PC-9 (cell line): ENCODE measurements around the gene SDR39U1. TPM values are rescaled to one million over a fixed set of nuclear protein-coding genes. Genes with fewer than 3 reads are reported as not detected.

ENCODE experiments used
- BruUV-seq: library from RNA; stranded (reverse); fragments of 400-500 nt; replicated peaks from 2 replicates; lab custom pipeline; 2021; lab: Mats Ljungman, UMichigan
- CTCF ChIA-PET: fragments of 300-600 bp; sonication (Branson Sonifier 250); formaldehyde crosslinking; loops from one replicate; lab custom pipeline; 2022; ENCODE audit warnings: antibody characterized with exemption; lab: Charles Lee
- POLR2A ChIA-PET: fragments of 300-600 bp; sonication (Branson Sonifier 250); formaldehyde crosslinking; loops from one replicate; lab custom pipeline; 2022; ENCODE audit warnings: antibody characterized with exemption; ENCODE audit not compliant: unreplicated experiment; lab: Charles Lee
- DNase-seq, 2 experiments: peaks; one replicate each; pipeline versions ENCODE4 v3.0.0 to v3.0.0-alpha.2; 2015 to 2022; ENCODE audit warnings: mixed read lengths in 1 of 2
- H2AFZ ChIP-seq: fragments of 200-600 bp; sonication (generic); 2 replicates; pipeline ENCODE4 v1.8.1; 2017; ENCODE audit warnings: antibody characterized with exemption
- H3F3A ChIP-seq: fragments of 200-600 bp; sonication (generic); 2 replicates; pipeline ENCODE4 v1.8.1; 2017; ENCODE audit warnings: antibody characterized with exemption, mild to moderate bottlenecking, low read depth; ENCODE audit not compliant: insufficient read depth
- H3K27ac ChIP-seq: fragments of 200-600 bp; sonication (generic); 2 replicates; pipeline ENCODE4 v1.6.1; 2016; ENCODE audit warnings: mixed run types
- H3K27me3 ChIP-seq: fragments of 200-600 bp; sonication (generic); 2 replicates; pipeline ENCODE4 v1.6.1; 2016; ENCODE audit warnings: low read depth, mixed run types; ENCODE audit not compliant: insufficient read depth
- H3K36me3 ChIP-seq: fragments of 200-600 bp; sonication (generic); 2 replicates; pipeline ENCODE4 v1.6.1; 2016; ENCODE audit warnings: low read depth, mixed run types
- H3K4me1 ChIP-seq: fragments of 200-600 bp; sonication (generic); replicated peaks from 2 replicates; pipeline ENCODE4 v1.6.1; 2016; ENCODE audit warnings: mixed run types; ENCODE audit not compliant: insufficient read depth
- H3K4me2 ChIP-seq: fragments of 200-600 bp; sonication (generic); 2 replicates; pipeline ENCODE4 v1.6.1; 2017; ENCODE audit warnings: mixed run types
- H3K4me3 ChIP-seq: fragments of 200-600 bp; sonication (generic); 2 replicates; pipeline ENCODE4 v1.6.1; 2016; ENCODE audit warnings: mixed run types
- H3K79me2 ChIP-seq: fragments of 200-600 bp; sonication (generic); 2 replicates; pipeline ENCODE4 v1.6.1; 2017; ENCODE audit warnings: low read depth, mixed run types
- H3K9me2 ChIP-seq: fragments of 200-600 bp; sonication (generic); 2 replicates; pipeline ENCODE4 v1.8.1; 2017; ENCODE audit warnings: mild to moderate bottlenecking; ENCODE audit not compliant: insufficient read depth
- H3K9me3 ChIP-seq: fragments of 200-600 bp; sonication (generic); 2 replicates; pipeline ENCODE4 v1.8.1; 2016; ENCODE audit warnings: low read depth; ENCODE audit not compliant: insufficient read depth
- H4K20me1 ChIP-seq: fragments of 200-600 bp; sonication (generic); 2 replicates; pipeline ENCODE4 v1.8.1; 2017; ENCODE audit not compliant: insufficient read depth
- EZH2 ChIP-seq: fragments of 200-600 bp; sonication (generic); IDR thresholded peaks from 2 replicates; pipeline ENCODE4 v1.8.0; 2017; ENCODE audit warnings: antibody characterized with exemption, low read depth
- intact Hi-C: fragments of 100-400 bp; cut with micrococcal nuclease; formaldehyde crosslinking; loops from one replicate; pipeline ENCODE4 v1.10.0; 2022; ENCODE audit not compliant: unreplicated experiment
- total RNA-seq: library from RNA; stranded (reverse); gene quantifications from 2 replicates; pipeline ENCODE4 v1.2.3, GENCODE V29; 2021
- TF ChIP-seq, protein P1 (sequence below): fragments of 200-600 bp; sonication (generic); conservative IDR thresholded peaks from 2 replicates; pipeline ENCODE4 v1.6.1; 2017; ENCODE audit warnings: mixed run types, antibody characterized with exemption, mild to moderate bottlenecking, moderate library complexity

The SDR39U1 gene
- total RNA-seq, 1 experiment from 2014 or later: 17.2 TPM

DNA sequence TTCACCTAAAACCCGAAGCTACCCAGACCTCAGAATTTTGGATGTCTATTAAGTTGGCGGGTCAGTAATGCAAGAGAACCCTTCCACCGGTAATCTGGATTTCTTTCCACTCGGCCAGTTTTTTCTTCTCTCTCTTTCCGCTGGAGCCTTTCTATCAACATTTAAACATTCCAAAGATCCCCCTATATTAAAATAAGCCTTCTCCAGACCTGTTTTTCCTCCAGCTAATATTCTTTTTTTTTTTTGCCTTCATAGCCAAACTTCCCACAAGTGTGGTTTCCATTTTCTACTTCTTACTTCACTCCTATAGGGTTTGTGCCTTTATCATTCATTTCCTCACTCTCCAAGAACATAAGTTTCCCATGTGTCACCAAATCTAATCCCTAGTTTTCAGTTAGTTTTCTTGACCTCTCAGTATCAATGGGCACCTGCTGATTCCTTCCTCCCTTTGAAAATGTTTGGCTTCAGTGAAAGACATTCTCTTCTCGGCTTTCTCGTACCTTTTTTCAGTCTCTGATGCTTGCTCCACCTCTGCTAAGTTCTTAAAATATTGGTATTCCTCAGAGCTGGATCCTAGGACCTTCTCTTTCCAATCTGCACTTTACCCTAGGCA is 583 bp upstream of the SDR39U1 start:
- TF ChIP-seq, protein P1, sequence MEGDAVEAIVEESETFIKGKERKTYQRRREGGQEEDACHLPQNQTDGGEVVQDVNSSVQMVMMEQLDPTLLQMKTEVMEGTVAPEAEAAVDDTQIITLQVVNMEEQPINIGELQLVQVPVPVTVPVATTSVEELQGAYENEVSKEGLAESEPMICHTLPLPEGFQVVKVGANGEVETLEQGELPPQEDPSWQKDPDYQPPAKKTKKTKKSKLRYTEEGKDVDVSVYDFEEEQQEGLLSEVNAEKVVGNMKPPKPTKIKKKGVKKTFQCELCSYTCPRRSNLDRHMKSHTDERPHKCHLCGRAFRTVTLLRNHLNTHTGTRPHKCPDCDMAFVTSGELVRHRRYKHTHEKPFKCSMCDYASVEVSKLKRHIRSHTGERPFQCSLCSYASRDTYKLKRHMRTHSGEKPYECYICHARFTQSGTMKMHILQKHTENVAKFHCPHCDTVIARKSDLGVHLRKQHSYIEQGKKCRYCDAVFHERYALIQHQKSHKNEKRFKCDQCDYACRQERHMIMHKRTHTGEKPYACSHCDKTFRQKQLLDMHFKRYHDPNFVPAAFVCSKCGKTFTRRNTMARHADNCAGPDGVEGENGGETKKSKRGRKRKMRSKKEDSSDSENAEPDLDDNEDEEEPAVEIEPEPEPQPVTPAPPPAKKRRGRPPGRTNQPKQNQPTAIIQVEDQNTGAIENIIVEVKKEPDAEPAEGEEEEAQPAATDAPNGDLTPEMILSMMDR: no peak
- TF ChIP-seq EZH2: no peak
- TSS peak; percentile 67 for BruUV-seq
- Histone ChIP-seq H3K4me2 (peak overlapping the region; percentile 93), H3K4me1 (no peaks in the 10 kb centered on the region), H3K79me2 (peaks cover 15% of the 10 kb centered on the region; the same call in 1 of the 2 replicates), H3K36me3 (no peaks in the 10 kb centered on the region), H3K9me2 (no peaks in the 10 kb centered on the region), H3K4me3 (peak overlapping the region; percentile 86), H4K20me1 (no peaks in the 10 kb centered on the region), H3F3A (peaks cover 24% of the 10 kb centered on the region), H3K27ac (peak overlapping the region; percentile 96), H3K27me3 (no peaks in the 10 kb centered on the region), H3K9me3 (no peaks in the 10 kb centered on the region), H2AFZ (peak overlapping the region; percentile 92)
- DNase-seq: no peak
- ChIA-PET POLR2A (no interaction called here), CTCF (interaction anchor here (0.6 kb wide), 1 partner anchor 1783 kb away, joined by 3 read pairs; no protein-coding TSS in a partner anchor)
- intact Hi-C loops: no loop called here

DNA sequence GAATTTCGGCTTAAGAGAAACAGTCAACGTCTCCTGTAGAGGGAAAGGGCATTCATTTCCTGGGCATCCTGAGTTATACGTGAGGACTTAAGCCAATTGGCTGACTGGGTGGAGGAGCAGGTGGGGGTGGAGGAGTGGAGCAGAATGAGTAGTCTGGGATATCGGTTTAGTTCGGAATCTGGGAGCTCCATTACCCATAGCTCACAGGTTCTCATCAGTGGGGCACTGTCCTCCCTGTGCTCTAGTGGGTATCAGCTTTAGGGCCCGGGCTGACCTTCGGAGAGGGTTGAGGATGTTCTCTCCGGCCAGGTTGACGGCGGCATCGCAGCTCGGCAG is 704 bp downstream of the SDR39U1 start:
- POLR2A ChIA-PET: interaction anchor here (0.6 to 1.1 kb wide), 4 partner anchors 108 to 352 kb away, joined by 3 to 6 read pairs (median 4); no protein-coding TSS in a partner anchor
- peaks cover 15% of the 10 kb centered on the region; the same call in 1 of the 2 replicates for H3K79me2 ChIP-seq
- H3K9me3 ChIP-seq: no peaks in the 10 kb centered on the region
- H4K20me1 ChIP-seq: no peaks in the 10 kb centered on the region
- DNase-seq: no peak
- no peaks in the 10 kb centered on the region for H3K27me3 ChIP-seq
- peak overlapping the region; percentile 86 for H3K4me3 ChIP-seq
- no peak for TF ChIP-seq EZH2
- TF ChIP-seq, protein P1: no peak
- CTCF ChIA-PET: interaction anchor here (0.8 to 0.9 kb wide), 2 partner anchors 110 to 199 kb away, joined by 3 read pairs; partner anchors contain the start of gene TINF2
- H2AFZ ChIP-seq: 0 out of 2 replicates have a peak overlapping the region, but pooled peaks have one; percentile 49
- no peaks in the 10 kb centered on the region for H3K9me2 ChIP-seq
- peaks cover 24% of the 10 kb centered on the region for H3F3A ChIP-seq
- no peaks in the 10 kb centered on the region for H3K4me1 ChIP-seq
- peak overlapping the region; percentile 93 for H3K4me2 ChIP-seq
- no peaks in the 10 kb centered on the region for H3K36me3 ChIP-seq
- intact Hi-C loops: no loop called here
- BruUV-seq: no TSS peak
- peak overlapping the region; percentile 96 for H3K27ac ChIP-seq

DNA sequence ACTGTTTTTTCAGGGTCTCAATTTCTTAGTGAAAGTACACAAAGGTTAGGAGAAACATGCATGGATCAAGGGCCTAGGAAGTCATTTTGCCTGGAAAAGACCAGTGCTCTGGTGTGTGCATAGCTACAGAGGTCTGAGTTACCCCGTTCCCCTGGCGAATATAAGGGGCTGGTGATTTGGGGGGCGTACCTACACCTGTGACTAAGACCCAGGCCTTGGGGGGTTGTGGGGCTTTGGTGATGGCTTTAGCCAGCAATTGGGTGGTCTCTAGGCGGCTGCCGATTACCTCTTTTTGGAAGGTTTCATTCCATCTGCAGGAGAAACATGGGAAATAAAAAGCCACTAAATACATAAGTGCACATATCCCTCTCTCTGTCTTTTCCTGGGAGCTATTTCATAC is 1.1 kb downstream of the SDR39U1 start:
- TF ChIP-seq EZH2: no peak
- TF ChIP-seq, protein P1: no peak
- H3K9me3 ChIP-seq: no peaks in the 10 kb centered on the region
- peaks cover 15% of the 10 kb centered on the region; the same call in 1 of the 2 replicates for H3K79me2 ChIP-seq
- H3K9me2 ChIP-seq: no peaks in the 10 kb centered on the region
- intact Hi-C loops: no loop called here
- H3K27me3 ChIP-seq: no peaks in the 10 kb centered on the region
- peak overlapping the region; percentile 96 for H3K27ac ChIP-seq
- H3K36me3 ChIP-seq: no peaks in the 10 kb centered on the region
- peak overlapping the region; percentile 93 for H3K4me2 ChIP-seq
- BruUV-seq: TSS peak; percentile 56
- no peaks in the 10 kb centered on the region for H4K20me1 ChIP-seq
- DNase-seq: no peak
- peak overlapping the region; percentile 86 for H3K4me3 ChIP-seq
- peaks cover 24% of the 10 kb centered on the region for H3F3A ChIP-seq
- POLR2A ChIA-PET: interaction anchor here (0.6 to 1.1 kb wide), 3 partner anchors 108 to 351 kb away, joined by 3 to 4 read pairs (median 3); no protein-coding TSS in a partner anchor
- H3K4me1 ChIP-seq: no peaks in the 10 kb centered on the region
- CTCF ChIA-PET: interaction anchor here (0.8 to 0.9 kb wide), 2 partner anchors 110 to 199 kb away, joined by 3 read pairs; partner anchors contain the start of gene TINF2
- no peak overlapping the region for H2AFZ ChIP-seq
